ENCODE measurements around the gene U2AF1L4. TPM values are rescaled to one million over a fixed set of nuclear protein-coding genes. Genes with fewer than 3 reads are reported as not detected.
"Not testable (repeated sequence)": the region's sequence is repeated elsewhere in the genome, so short reads cannot be mapped to it uniquely, and the experiment has no call there.

Gene U2AF1L4
- total RNA-seq, 2 donors from 2014 or later, result 14.6 to 45.0 TPM

DNA sequence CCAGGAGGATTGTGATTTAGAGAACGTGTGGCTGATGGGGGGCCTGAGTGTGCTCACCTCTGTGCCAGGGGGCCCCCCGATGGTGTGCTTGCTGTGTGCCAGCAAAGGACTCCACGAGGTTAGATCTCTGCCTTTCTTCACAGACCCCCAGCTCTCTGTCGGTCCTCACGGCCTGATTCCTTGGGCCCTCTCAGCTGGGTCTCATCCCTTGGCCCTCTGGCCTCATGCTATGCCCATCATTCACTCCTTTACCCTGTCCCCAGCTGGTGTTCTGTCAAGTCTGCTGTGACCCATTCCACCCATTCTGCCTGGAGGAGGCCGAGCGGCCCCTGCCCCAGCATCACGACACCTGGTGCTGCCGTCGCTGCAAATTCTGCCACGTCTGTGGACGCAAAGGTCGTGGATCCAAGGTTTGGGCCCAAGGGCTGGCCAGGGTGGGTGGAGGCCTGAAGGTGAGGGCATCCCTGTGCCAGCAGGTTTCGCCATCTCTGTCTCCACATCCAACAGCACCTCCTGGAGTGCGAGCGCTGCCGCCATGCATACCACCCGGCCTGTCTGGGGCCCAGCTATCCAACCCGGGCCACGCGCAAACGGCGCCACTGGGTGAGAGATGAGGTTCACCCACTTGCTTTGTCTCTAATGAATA, 19.9 kb downstream of the U2AF1L4 start:
- intact Hi-C loops (cut with DNase I), result no loop called here
- no peak overlapping the region for H3K4me3 ChIP-seq
- 95% methylated on average over 23 of the region's 23 CpGs for whole genome bisulfite sequencing
- no peak overlapping the region for H3K27ac ChIP-seq
- no peak for DNase-seq (ENCODE audit: low spot score)
- H3K27me3 ChIP-seq (replicated peaks; ENCODE audit: insufficient read depth), result no peaks in the 10 kb centered on the region
- H3K4me1 ChIP-seq (replicated peaks), result no peaks in the 10 kb centered on the region
- peaks cover 50 to 84% of the 10 kb centered on the region in 2 donors for H3K36me3 ChIP-seq
- no peak for TF ChIP-seq POLR2A (IDR thresholded peaks at IDR 0.05)
- no peak for TF ChIP-seq POLR2AphosphoS5 (IDR thresholded peaks at IDR 0.05)
- TF ChIP-seq, protein P1, sequence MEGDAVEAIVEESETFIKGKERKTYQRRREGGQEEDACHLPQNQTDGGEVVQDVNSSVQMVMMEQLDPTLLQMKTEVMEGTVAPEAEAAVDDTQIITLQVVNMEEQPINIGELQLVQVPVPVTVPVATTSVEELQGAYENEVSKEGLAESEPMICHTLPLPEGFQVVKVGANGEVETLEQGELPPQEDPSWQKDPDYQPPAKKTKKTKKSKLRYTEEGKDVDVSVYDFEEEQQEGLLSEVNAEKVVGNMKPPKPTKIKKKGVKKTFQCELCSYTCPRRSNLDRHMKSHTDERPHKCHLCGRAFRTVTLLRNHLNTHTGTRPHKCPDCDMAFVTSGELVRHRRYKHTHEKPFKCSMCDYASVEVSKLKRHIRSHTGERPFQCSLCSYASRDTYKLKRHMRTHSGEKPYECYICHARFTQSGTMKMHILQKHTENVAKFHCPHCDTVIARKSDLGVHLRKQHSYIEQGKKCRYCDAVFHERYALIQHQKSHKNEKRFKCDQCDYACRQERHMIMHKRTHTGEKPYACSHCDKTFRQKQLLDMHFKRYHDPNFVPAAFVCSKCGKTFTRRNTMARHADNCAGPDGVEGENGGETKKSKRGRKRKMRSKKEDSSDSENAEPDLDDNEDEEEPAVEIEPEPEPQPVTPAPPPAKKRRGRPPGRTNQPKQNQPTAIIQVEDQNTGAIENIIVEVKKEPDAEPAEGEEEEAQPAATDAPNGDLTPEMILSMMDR (IDR thresholded peaks at IDR 0.05), result no peak
- no peaks in the 10 kb centered on the region for H3K9me3 ChIP-seq

GRCh38 chr19:35724560-35724959, 20.7 kb downstream of the U2AF1L4 start:
- Histone ChIP-seq H3K4me1 (replicated peaks) (peaks cover 2% of the 10 kb centered on the region), H3K9me3 (no peaks in the 10 kb centered on the region), H3K27me3 (replicated peaks; ENCODE audit: insufficient read depth) (no peaks in the 10 kb centered on the region), H3K27ac (no peak overlapping the region), H3K36me3 (peaks cover 47 to 76% of the 10 kb centered on the region in 2 donors), H3K4me3 (no peak overlapping the region)
- no peak for TF ChIP-seq POLR2AphosphoS5 (IDR thresholded peaks at IDR 0.05)
- no peak for TF ChIP-seq POLR2A (IDR thresholded peaks at IDR 0.05)
- TF ChIP-seq, protein P1 (IDR thresholded peaks at IDR 0.05), result no peak
- intact Hi-C loops (cut with DNase I), result no loop called here
- 96% methylated on average over 12 of the region's 12 CpGs for WGBS
- no peak for DNase-seq (ENCODE audit: low spot score)

- DNase-seq (ENCODE audit: low spot score); H3K4me3 ChIP-seq; H3K9me3 ChIP-seq; H3K4me1 ChIP-seq (replicated peaks); H3K27me3 ChIP-seq (replicated peaks; ENCODE audit: insufficient read depth); intact Hi-C loops (cut with DNase I); H3K27ac ChIP-seq: not testable (repeated sequence)
- WGBS, result 90% methylated on average over 7 of the region's 7 CpGs
- peaks cover 47 to 72% of the 10 kb centered on the region in 2 donors for H3K36me3 ChIP-seq
Measured at GRCh38 chr19:35724132-35724531, 21.1 kb downstream of the U2AF1L4 start.

DNA sequence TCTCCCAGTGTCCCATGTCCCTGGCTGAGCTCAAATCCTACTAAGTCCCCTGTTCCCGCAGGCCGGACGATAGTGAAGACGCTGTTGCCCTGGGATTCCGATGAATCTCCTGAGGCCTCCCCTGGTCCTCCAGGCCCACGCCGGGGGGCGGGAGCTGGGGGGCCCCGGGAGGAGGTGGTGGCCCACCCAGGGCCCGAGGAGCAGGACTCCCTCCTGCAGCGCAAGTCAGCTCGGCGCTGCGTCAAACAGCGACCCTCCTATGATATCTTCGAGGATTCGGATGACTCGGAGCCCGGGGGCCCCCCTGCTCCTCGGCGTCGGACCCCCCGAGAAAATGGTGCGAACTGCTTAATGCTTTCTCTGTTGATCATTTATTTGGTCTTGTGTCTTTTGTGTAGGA, 21.5 kb downstream of the U2AF1L4 start:
- WGBS, result 95% methylated on average over 24 of the region's 24 CpGs
- no peak overlapping the region for H3K27ac ChIP-seq
- intact Hi-C loops (cut with DNase I), result no loop called here
- TF ChIP-seq POLR2A (IDR thresholded peaks at IDR 0.05) (no peak), POLR2AphosphoS5 (IDR thresholded peaks at IDR 0.05) (no peak)
- TF ChIP-seq, protein P1 (IDR thresholded peaks at IDR 0.05), result no peak
- H3K36me3 ChIP-seq, result peaks cover 47 to 68% of the 10 kb centered on the region in 2 donors
- no peak for DNase-seq (ENCODE audit: low spot score)
- H3K4me1 ChIP-seq (replicated peaks), result peaks cover 9% of the 10 kb centered on the region
- no peaks in the 10 kb centered on the region for H3K27me3 ChIP-seq (replicated peaks; ENCODE audit: insufficient read depth)
- H3K9me3 ChIP-seq, result no peaks in the 10 kb centered on the region
- no peak overlapping the region for H3K4me3 ChIP-seq

DNA sequence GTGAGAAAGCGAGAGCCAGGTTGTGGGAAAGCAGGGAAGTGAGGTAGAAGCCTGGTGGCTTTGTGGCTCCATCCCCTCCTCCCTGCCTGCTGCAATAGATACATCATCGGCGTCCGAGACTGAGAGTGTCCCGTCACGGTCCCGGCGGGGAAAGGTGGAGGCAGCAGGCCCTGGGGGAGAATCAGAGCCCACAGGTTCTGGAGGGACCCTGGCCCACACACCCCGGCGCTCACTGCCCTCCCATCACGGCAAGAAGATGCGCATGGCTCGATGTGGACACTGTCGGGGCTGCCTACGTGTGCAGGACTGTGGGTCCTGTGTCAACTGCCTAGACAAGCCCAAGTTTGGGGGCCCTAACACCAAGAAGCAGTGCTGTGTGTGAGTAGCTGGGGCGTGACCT, 22.3 kb downstream of the U2AF1L4 start:
- Histone ChIP-seq H3K36me3 (peaks cover 39 to 60% of the 10 kb centered on the region in 2 donors), H3K27me3 (replicated peaks; ENCODE audit: insufficient read depth) (no peaks in the 10 kb centered on the region), H3K4me1 (replicated peaks) (peaks cover 9% of the 10 kb centered on the region), H3K9me3 (no peaks in the 10 kb centered on the region), H3K4me3 (no peak overlapping the region), H3K27ac (no peak overlapping the region)
- no peak for DNase-seq (ENCODE audit: low spot score)
- WGBS, result 92% methylated on average over 16 of the region's 16 CpGs
- intact Hi-C loops (cut with DNase I), result no loop called here
- TF ChIP-seq, protein P1 (IDR thresholded peaks at IDR 0.05), result no peak
